ENCODE data around the gene ZDHHC16.
"Not testable (repeated sequence)": the region's sequence is repeated elsewhere in the genome, so short reads cannot be mapped to it uniquely, and the experiment has no call there.

ZDHHC16 gene

DNA sequence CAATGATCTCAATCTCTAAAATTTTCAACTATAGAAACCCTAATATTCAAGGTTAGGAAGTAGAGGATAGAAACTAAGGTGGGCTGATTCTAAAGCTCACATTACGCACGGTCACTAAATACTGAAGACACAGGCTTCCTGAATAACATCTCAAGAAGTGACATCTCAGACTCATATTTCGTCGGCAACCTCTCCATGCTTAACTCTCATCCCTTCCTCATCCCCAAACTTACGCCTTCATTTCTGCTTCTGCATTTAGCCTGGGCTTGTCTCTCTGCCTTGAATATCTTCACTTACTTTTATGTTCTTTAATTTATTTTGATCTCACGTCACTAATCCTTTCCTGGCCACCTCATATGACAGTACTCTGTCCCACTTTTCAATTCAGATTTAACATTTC lies 10.8 kb upstream of the ZDHHC16 start:
- DNase-seq, result no peak

DNA sequence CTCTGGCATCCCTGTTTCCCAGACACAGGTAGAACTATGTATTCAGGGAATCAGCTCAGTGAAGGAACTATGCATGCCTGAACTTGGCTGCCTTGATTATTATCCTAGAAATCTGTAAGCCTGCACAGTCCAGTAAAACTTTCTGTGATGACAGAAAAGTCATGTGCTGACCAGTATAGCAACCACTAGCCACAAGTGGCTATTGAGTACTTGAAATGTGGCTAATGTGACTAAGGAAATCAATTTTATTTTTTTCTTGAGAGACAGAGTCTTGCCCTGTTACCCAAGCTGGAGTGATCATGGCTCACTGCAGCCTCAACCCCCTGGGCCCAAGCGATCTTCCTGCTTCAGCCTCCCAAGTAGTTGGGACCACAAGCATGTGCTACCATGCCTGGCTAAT lies 3.7 kb upstream of the ZDHHC16 start:
- DNase-seq, result no peak

- peak; percentile 42 for DNase-seq
These were observed 1.8 kb upstream of the ZDHHC16 start for GRCh38 chr10:97444212-97444611.

DNA sequence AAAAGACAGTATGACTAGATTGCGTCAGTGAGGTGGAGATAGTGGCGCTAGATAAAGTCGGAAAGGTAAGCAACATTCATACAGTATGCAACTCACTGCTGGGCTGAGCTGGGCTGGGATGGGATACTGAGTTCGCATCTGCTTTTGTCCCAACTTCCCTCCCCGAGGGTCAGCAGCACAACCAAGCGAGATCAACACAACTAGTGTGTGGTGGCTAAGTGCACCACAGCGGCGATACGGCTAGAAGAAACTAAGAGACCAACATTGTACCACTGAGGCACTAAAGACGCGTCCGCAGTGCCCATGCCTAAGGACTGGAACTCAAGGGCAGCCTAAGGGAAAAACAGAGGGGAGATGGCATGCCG lies 636 bp upstream of the ZDHHC16 start:
- no peak for DNase-seq

DNA sequence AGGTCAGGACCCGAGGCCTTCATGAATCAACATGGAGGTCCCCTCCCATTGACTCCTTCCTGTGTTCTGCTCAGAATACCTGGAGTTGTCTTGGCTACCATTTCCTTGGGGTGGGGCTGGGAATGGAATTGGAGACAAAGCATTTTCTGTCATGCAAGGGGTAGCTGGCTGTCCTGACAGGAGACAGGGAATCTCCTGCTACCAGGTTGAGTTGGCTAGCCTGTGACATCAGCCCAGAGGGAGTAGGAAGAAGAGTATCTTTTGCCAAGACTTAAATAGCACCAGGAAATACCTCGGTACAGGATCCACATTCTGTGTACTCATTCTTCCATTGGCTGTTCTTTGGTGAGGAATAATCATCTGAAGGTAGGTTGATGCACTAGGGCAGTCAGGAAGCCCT lies 4.9 kb downstream of the ZDHHC16 start:
- DNase-seq, result no peak

GRCh38 chr10:97451605-97452004 lies 5.6 kb downstream of the ZDHHC16 start:
- DNase-seq, result no peak

DNA sequence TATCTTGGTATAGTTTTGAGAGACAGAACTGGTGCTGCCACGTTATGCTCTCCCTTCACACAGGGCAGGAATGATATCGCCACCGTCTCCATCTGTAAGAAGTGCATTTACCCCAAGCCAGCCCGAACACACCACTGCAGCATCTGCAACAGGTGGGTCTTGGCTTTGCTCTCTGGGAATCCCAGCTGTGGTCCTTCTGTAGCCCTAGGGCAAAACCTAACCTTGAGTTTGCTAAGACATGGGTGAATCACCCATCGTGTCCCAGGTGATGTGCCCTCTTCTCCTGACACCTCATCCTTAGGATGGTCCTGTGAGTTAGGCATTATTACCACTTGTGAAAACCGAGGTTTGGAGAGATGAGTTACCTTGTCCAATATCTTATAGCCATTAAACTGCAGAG lies 6.4 kb downstream of the ZDHHC16 start:
- DNase-seq, result no peak

- DNase-seq, result peak; percentile 54
These were observed 8.5 kb downstream of the ZDHHC16 start for GRCh38 chr10:97454330-97455036.

DNA sequence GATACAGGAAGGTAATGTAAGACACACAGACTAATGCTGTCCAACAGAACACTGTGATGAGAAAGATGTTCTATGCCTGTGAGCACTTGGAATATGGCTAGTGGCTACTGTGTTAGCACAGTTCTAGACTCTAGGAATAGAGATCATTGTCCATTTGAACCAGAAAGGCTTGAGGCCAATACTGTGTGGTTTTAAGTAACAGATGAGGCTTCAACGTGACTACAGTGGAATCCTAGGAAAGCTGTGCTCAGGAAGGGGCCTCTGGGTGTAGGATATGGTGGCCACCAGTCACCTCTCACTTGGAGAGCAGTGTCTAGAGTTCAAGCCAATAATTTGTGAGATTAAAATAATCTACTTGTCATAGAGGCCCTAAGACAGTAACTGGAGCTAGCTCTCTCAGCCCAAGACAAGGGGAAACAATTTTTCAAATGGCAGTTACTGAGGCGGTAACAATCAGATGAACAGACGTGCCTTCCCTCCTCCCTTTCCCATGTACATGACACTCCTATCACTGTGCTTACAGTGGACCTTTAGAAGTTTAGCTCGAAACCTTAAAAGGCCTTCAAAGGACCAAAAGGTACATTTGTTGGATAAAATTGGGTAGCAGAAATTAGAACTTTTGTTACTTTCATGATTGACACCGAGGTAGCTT lies 10.2 kb downstream of the ZDHHC16 start:
- no peak for DNase-seq

- no peak for DNase-seq
These were observed 10.7 kb downstream of the ZDHHC16 start for GRCh38 chr10:97456686-97457065.

GRCh38 chr10:97459111-97459510 lies 13.1 kb downstream of the ZDHHC16 start:
- no peak for DNase-seq

DNA sequence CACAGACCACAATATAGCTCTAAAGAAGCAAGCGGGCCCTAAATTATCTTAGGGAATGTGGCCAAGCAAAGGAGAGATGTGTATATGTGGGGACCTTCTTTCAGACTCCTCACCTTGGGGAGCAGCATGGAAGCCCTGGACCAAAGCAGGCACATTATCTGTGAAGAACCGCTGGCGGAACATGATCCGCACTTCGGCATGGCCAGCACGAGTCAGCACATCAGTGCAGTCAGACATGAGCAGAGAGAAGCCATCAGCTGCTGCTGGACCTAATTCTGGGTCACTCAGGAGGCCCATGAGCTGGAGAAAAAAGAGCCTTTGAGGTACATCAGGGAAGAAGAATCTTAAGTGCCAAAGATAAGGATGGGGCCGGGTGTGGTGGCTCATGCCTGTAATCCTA lies 14.0 kb downstream of the ZDHHC16 start:
- DNase-seq, result no peak

DNA sequence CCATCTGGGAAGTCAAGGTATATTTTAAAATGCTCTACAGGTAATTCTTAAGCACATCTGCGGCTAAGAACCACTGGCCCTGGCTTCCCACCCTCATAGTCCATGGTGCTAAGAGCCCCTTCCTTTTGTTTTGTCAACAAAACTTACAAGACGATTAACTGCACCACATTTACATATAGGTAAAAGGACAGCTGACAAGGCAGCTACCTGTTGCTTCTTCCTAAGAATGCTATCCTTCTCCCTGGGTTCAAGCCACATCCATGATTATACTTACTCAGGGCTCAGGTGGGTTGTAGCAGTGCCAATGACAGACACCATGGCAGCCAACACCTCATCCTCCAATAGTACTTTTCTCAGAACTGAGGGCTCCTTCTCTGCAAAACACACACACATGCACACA lies 16.3 kb downstream of the ZDHHC16 start:
- DNase-seq, result no peak

DNA sequence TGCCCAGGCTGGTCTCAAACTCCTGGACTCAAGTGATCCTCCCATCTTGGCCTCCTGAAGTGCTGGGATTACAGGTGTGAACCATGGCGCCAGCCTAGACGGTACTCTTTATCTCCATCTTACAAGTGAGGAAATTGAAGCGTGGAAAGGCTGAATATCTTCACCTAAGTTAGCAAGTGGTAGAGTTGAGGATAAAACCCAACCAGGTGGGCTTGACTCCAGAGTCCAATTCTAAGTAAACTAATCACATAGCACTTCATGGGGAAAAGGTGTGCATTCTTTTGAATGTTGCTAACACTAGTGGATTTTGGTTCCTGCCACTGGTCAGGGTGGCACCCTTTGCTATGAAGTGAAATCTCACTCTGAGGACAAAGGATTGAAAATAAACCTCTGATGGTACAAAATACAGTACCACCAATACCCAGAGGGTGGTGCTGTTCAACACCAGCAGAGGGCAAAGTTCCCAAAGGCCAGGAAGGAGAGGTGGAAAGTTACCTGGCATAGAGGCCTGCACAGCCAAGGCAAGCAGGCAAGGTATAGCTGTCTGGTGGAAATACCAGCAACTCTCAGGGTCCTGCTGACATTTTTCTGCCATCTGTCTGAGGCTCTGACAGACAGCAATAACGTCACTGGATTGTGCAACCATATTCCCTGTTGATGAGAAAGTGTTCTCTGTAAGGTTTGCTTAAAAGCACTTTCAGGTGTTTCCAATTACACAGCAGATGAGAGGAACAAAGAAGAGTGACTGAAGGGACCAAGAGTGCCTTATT lies 17.6 kb downstream of the ZDHHC16 start:
- DNase-seq, result peak; percentile 51

DNA sequence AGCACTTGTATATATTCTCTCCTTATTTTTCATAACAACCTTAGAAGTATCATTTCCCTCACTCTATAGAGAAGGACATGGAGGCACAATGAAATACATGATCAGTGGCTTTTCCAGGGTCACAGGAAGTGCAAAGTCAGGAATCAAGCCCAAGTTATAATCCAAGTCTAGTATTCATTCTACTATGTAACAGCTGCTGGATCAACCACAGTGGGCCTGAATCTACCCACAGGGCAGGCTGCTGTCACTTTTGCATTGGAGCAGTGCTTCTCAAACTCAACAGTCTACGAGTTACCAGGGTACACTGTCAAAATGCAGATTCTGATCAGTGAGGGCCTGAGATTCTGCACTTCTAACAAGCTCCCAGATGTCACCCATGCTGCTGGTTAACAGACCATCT lies 18.3 kb downstream of the ZDHHC16 start:
- DNase-seq, result no peak

GRCh38 chr10:97465982-97466381 lies 20.0 kb downstream of the ZDHHC16 start:
- no peak for DNase-seq

DNA sequence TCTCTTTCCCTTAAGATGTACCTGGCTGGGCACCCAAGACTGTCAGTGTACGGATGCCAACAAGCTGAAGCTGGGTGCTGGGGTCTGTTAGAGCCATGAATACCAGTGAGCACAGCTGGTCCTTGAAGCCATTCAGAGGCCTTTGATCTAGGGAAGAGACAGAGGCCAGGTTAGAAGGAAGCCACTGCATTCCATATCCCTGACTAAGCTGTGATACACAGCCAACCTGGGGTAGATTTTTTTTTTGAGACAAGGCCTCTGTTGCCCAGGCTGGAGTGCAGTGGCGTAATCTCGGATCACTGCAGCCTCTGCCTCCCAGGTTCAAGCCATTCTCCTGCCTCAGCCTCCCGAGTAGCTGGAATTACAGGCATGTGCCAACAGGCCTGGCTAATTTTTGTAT lies 20.8 kb downstream of the ZDHHC16 start:
- DNase-seq, result no peak

DNA sequence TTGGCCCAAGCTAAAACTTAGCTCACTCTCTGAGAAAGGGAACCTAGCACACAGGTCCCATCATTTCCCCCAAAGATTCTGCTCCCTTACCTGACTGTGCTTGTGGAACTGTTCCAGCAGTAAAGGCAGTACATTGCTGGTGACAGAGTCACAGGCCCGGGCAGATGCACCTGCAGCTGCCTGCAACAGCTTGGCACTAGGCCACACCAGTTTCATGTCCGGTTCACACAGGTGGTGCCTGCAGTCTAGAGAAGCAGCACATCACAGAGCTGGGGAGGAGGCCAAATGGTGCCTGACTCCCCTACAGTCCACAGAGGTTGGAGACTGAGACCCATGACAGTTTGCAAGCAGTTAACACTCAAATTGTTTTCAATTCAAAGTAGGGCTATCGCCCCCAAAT lies 22.2 kb downstream of the ZDHHC16 start:
- no peak for DNase-seq

- not testable (repeated sequence) for DNase-seq
These were observed 22.8 kb downstream of the ZDHHC16 start for GRCh38 chr10:97468781-97469180.

DNA sequence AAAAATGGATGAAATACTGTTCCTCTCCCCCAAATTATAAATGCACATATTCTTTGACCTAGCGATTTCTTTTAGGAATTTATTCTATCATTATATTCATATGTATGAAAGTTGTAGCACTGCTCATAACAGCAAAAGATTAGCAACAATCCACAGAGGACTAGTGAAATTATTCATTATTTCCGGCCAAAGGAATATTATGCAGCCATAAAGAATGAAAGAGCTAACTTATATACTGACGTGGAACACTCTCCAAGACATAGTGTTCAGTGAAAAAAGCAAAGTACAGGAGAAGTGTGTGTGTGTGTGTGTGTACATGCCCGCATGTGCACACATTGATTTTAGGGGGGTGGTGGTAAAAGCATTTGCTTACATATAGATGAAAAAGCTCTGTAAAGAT lies 28.9 kb downstream of the ZDHHC16 start:
- DNase-seq, result no peak

- DNase-seq, result no peak
These were observed 30.1 kb downstream of the ZDHHC16 start for GRCh38 chr10:97475936-97476594.

DNA sequence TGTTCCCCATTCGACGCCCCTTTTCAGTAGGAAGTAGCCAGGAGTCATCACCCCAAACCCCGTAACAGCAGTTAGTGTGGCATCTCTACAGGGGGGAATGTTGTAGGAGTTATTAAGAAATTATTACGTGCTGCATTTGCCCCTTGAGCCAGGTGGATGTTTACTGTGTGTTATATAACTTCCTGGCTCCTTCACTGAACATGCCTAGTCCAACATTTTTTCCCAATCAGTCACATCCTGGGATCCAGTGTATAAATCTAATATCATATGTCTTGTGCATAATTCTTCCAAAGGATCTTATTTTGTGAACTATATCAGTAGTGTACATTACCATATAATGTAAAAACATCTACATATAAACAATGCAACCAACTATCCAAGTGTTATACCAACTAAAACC lies 33.4 kb downstream of the ZDHHC16 start:
- not testable (repeated sequence) for DNase-seq

GRCh38 chr10:97479939-97480338 lies 34.0 kb downstream of the ZDHHC16 start:
- DNase-seq, result no peak

DNA sequence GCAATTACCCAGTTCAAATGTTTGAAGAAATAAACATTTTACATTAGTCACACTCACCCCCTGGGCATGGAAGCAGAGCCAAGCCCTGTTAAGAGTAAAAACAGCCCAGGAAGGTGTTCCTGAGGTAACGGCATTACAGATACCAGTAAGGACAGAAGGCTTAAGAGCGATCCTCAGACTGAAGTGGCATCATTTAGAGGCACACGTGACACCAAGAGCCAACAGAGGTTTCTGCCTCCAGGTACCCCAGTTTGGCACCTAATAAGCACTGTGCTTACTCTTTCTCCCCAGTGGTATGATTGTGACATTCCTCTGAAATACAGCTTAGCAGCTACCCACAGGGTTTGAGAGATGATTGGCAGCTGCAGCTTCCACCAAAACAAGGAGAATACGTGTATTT lies 35.1 kb downstream of the ZDHHC16 start:
- no peak for DNase-seq

Measured in stimulated activated CD4-positive, alpha-beta T cell treated with anti-CD3 and anti-CD28 coated beads, Interleukin-4, amount 100 ng/mL, for 24 hours (primary cell).